H1 (cell line): ENCODE data around the gene CTSH. TPM values are rescaled to one million over a fixed set of nuclear protein-coding genes. Genes with fewer than 3 reads are reported as not detected.

Experiments used
- CTCF ChIA-PET: fragments of 300-600 bp; sonication (Branson Sonifier 250); formaldehyde crosslinking; loops from one replicate; lab custom pipeline; 2021; ENCODE audit not compliant: partially characterized antibody; lab: Charles Lee
- POLR2A ChIA-PET: fragments of 300-600 bp; sonication (Branson Sonifier 250); formaldehyde crosslinking; loops from one replicate; lab custom pipeline; 2021; ENCODE audit warnings: inconsistent platforms; ENCODE audit not compliant: partially characterized antibody; lab: Charles Lee
- DNase-seq, 2 experiments: peaks; one replicate each; pipeline versions ENCODE4 v3.0.0 to v3.0.0-alpha.2; 2010 to 2022; ENCODE audit warnings: low spot score in 2 of 2, low read depth in 1 of 2, mixed read lengths in 1 of 2
- FAIRE-seq: peaks from 2 replicates; lab custom pipeline; 2011; peaks lifted over from hg19 to GRCh38; lab: Jason Lieb, UNC
- H2AFZ ChIP-seq: 2 replicates; pipeline ENCODE4 v1.8.1; 2012; ENCODE audit warnings: low read length, inconsistent platforms
- H2AK5ac ChIP-seq: 2 replicates; pipeline ENCODE4 v1.6.1; 2013; ENCODE audit warnings: low read depth, low read length
- H2BK120ac ChIP-seq: replicated peaks from 2 replicates; pipeline ENCODE3; 2013; ENCODE audit warnings: low read depth, low read length, inconsistent platforms
- H2BK12ac ChIP-seq: 2 replicates; pipeline ENCODE4 v1.6.1; 2013; ENCODE audit warnings: low read depth, low read length
- H2BK15ac ChIP-seq: 2 replicates; pipeline ENCODE4 v1.6.1; 2013; ENCODE audit warnings: low read length
- H2BK20ac ChIP-seq: 2 replicates; pipeline ENCODE4 v1.6.1; 2013; ENCODE audit warnings: low read length
- H2BK5ac ChIP-seq: 2 replicates; pipeline ENCODE4 v1.6.1; 2013; ENCODE audit warnings: low read depth, low read length
- H3K14ac ChIP-seq: 2 replicates; pipeline ENCODE4 v1.6.1; 2013; ENCODE audit warnings: inconsistent platforms; ENCODE audit not compliant: insufficient read length
- H3K18ac ChIP-seq: 2 replicates; pipeline ENCODE4 v1.6.1; 2013; ENCODE audit warnings: low read length; ENCODE audit errors: extremely low read depth
- H3K23ac ChIP-seq: 2 replicates; pipeline ENCODE4 v1.6.1; 2013; ENCODE audit warnings: inconsistent platforms; ENCODE audit not compliant: insufficient read length
- H3K23me2 ChIP-seq: 2 replicates; pipeline ENCODE4 v1.6.1; 2013; ENCODE audit warnings: low read depth, low read length
- H3K27ac ChIP-seq: 2 replicates; pipeline ENCODE4 v1.6.1; 2011; ENCODE audit warnings: low read depth, low read length, inconsistent platforms
- H3K27me3 ChIP-seq, 4 experiments: replicated peaks in 1 of 4; 1 replicate in 1 of 4; 2 replicates in 3 of 4; pipeline versions ENCODE4 v1.6.1 to v1.8.1; 2011 to 2013; ENCODE audit warnings: low read length in 3 of 4, mild to moderate bottlenecking in 3 of 4, inconsistent platforms in 2 of 4, mixed read lengths in 2 of 4, moderate library complexity in 1 of 4; ENCODE audit not compliant: control insufficient read depth in 3 of 4, insufficient read depth in 3 of 4; ENCODE audit errors: extremely low read depth in 1 of 4
- H3K36me3 ChIP-seq, 4 experiments: 2 replicates each; pipeline versions ENCODE4 v1.6.1 to v1.8.1; 2011 to 2013; ENCODE audit warnings: mild to moderate bottlenecking in 4 of 4, low read length in 3 of 4, moderate library complexity in 2 of 4, control low read depth in 1 of 4, inconsistent platforms in 1 of 4; ENCODE audit not compliant: insufficient read depth in 4 of 4, control insufficient read depth in 2 of 4
- H3K4ac ChIP-seq: replicated peaks from 2 replicates; pipeline ENCODE3; 2013; ENCODE audit warnings: low read length, low read depth, mixed read lengths, inconsistent platforms; ENCODE audit not compliant: insufficient read length
- H3K4me1 ChIP-seq, 4 experiments: replicated peaks in 1 of 4; 1 replicate in 1 of 4; 2 replicates in 3 of 4; pipeline versions ENCODE4 v1.6.1 to v1.8.1; 2011 to 2013; ENCODE audit warnings: low read length in 3 of 4, inconsistent platforms in 2 of 4, mixed read lengths in 1 of 4; ENCODE audit not compliant: insufficient read depth in 4 of 4, control insufficient read depth in 3 of 4
- H3K4me2 ChIP-seq, 2 experiments: 2 replicates each; pipeline versions ENCODE4 v1.6.1 to v1.8.1; 2011 to 2013; ENCODE audit warnings: low read depth in 2 of 2, low read length in 2 of 2, control low read depth in 1 of 2, inconsistent platforms in 1 of 2, mild to moderate bottlenecking in 1 of 2; ENCODE audit not compliant: insufficient read depth in 1 of 2
- H3K4me3 ChIP-seq, 4 experiments: fragments of 200-600, 300-600 bp in 1 of 4; sonication (generic), shearing (Covaris generic), sonication (Bioruptor Twin) in 1 of 4; 2 replicates each; pipeline versions ENCODE4 v1.5.1 to v1.8.1; 2011 to 2016; ENCODE audit warnings: low read length in 4 of 4, low read depth in 3 of 4, control low read depth in 2 of 4, inconsistent platforms in 2 of 4, mild to moderate bottlenecking in 2 of 4, mixed read lengths in 1 of 4, moderate library complexity in 1 of 4; ENCODE audit not compliant: insufficient read depth in 2 of 4; ENCODE audit errors: extremely low read depth in 1 of 4
- H3K56ac ChIP-seq: replicated peaks from 2 replicates; pipeline ENCODE3; 2013; ENCODE audit warnings: low read depth, mild to moderate bottlenecking, mixed read lengths, low read length, inconsistent platforms; ENCODE audit not compliant: insufficient read length
- H3K79me1 ChIP-seq: 2 replicates; pipeline ENCODE4 v1.6.1; 2013; ENCODE audit warnings: low read depth, low read length, control low read depth
- H3K79me2 ChIP-seq, 2 experiments: 2 replicates each; pipeline versions ENCODE4 v1.6.1 to v1.8.1; 2012 to 2013; ENCODE audit warnings: low read length in 2 of 2, mild to moderate bottlenecking in 2 of 2, inconsistent platforms in 1 of 2; ENCODE audit not compliant: insufficient read depth in 2 of 2, control insufficient read depth in 1 of 2
- H3K9ac ChIP-seq, 4 experiments: replicated peaks in 1 of 4; 1 replicate in 1 of 4; 2 replicates in 3 of 4; pipeline versions ENCODE4 v1.6.1 to v1.8.1; 2011 to 2013; ENCODE audit warnings: low read depth in 3 of 4, low read length in 3 of 4, control low read depth in 2 of 4, mild to moderate bottlenecking in 2 of 4, moderate library complexity in 2 of 4, inconsistent platforms in 1 of 4; ENCODE audit errors: extremely low read depth in 1 of 4
- H3K9me3 ChIP-seq, 2 experiments: 2 replicates each; pipeline versions ENCODE4 v1.6.1 to v1.8.1; 2012 to 2013; ENCODE audit warnings: mild to moderate bottlenecking in 2 of 2, moderate library complexity in 2 of 2, control low read depth in 1 of 2, inconsistent platforms in 1 of 2, low read depth in 1 of 2, low read length in 1 of 2, mixed read lengths in 1 of 2; ENCODE audit not compliant: insufficient read depth in 2 of 2
- H4K20me1 ChIP-seq, 2 experiments: replicated peaks in 1 of 2; 2 replicates each; pipeline versions ENCODE3 to v1.8.1; 2011 to 2013; ENCODE audit warnings: inconsistent platforms in 2 of 2, low read length in 2 of 2, mild to moderate bottlenecking in 1 of 2; ENCODE audit not compliant: insufficient read depth in 2 of 2, control insufficient read depth in 1 of 2
- H4K5ac ChIP-seq: 2 replicates; pipeline ENCODE4 v1.6.1; 2013; ENCODE audit warnings: low read length, low read depth, mixed read lengths, inconsistent platforms; ENCODE audit not compliant: insufficient read length
- H4K8ac ChIP-seq: 2 replicates; pipeline ENCODE4 v1.8.0; 2013; ENCODE audit warnings: mild to moderate bottlenecking, moderate library complexity, low read length, inconsistent platforms; ENCODE audit not compliant: insufficient read depth; ENCODE audit errors: extremely low read depth
- H4K91ac ChIP-seq: replicated peaks from 2 replicates; pipeline ENCODE3; 2013; ENCODE audit warnings: low read length, mixed read lengths, inconsistent platforms; ENCODE audit not compliant: insufficient read length
- CBX5 ChIP-seq: fragments of 300-800, 300-1000 bp; sonication (generic); IDR thresholded peaks from 2 replicates; pipeline ENCODE4 v1.7.1; 2016; ENCODE audit warnings: antibody characterized with exemption, low read length, low read depth
- EGR1 ChIP-seq: IDR thresholded peaks from 2 replicates; pipeline ENCODE4 v1.6.1; 2011; ENCODE audit warnings: low read depth, low read length, borderline replicate concordance
- GABPA ChIP-seq: IDR thresholded peaks from 2 replicates; pipeline ENCODE4 v1.6.1; 2011; ENCODE audit warnings: mild to moderate bottlenecking, low read length, moderate library complexity, borderline replicate concordance; ENCODE audit not compliant: insufficient read depth
- HDAC2 ChIP-seq, 2 experiments: fragments of 300-600 bp in 1 of 2; sonication (generic) in 1 of 2; IDR thresholded peaks; 2 replicates each; pipeline ENCODE4 v1.6.1; 2011 to 2012; ENCODE audit warnings: low read depth in 2 of 2, low read length in 2 of 2, mild to moderate bottlenecking in 2 of 2, moderate library complexity in 2 of 2, borderline replicate concordance in 1 of 2, inconsistent platforms in 1 of 2
- KDM4A ChIP-seq: IDR thresholded peaks from one replicate; pipeline ENCODE4 v1.7.1; 2012; ENCODE audit warnings: low read depth, mild to moderate bottlenecking, moderate library complexity, low read length, inconsistent platforms; ENCODE audit not compliant: severe bottlenecking
- NANOG ChIP-seq: IDR thresholded peaks from 2 replicates; pipeline ENCODE4 v1.6.1; 2011; ENCODE audit warnings: low read length, low read depth, mild to moderate bottlenecking, inconsistent platforms; ENCODE audit not compliant: insufficient read depth, poor library complexity, severe bottlenecking
- NRF1 ChIP-seq: IDR thresholded peaks from 2 replicates; pipeline ENCODE4 v1.6.1; 2011; ENCODE audit warnings: mild to moderate bottlenecking, low read depth, low read length, improper control_type of control experiment
- PHF8 ChIP-seq: fragments of 200-600 bp; sonication (generic); conservative IDR thresholded peaks from 2 replicates; pipeline ENCODE4 v1.7.1; 2012; ENCODE audit warnings: low read depth, mild to moderate bottlenecking, inconsistent platforms, low read length, moderate library complexity
- SP2 ChIP-seq: IDR thresholded peaks from 2 replicates; pipeline ENCODE4 v1.6.1; 2012; ENCODE audit warnings: mild to moderate bottlenecking, low read length, inconsistent platforms
- SRF ChIP-seq: IDR thresholded peaks from 2 replicates; pipeline ENCODE4 v1.6.1; 2011; ENCODE audit warnings: mild to moderate bottlenecking, low read depth, low read length, moderate library complexity
- TBP ChIP-seq: IDR thresholded peaks from 2 replicates; pipeline ENCODE4 v1.6.1; 2011; ENCODE audit warnings: low read depth, low read length, improper control_type of control experiment
- WGBS, 2 experiments: shearing (Covaris generic) in 1 of 2; methylation state at CpG; one replicate each; pipeline versions ENCODE4 v1.1.6 to v1.1.7; 2013 to 2015; ENCODE audit warnings: low lambda C conversion rate in 2 of 2, mixed read lengths in 2 of 2, inconsistent platforms in 1 of 2, low coverage in 1 of 2, missing lambda C conversion rate in 1 of 2; ENCODE audit not compliant: insufficient replicate concordance in 2 of 2, insufficient coverage in 1 of 2, insufficient read length in 1 of 2; ENCODE audit errors: extremely low coverage in 1 of 2, missing lambda C conversion rate in 1 of 2; 5-methylcytosine and 5-hydroxymethylcytosine counted together
- polyA plus RNA-seq, 7 experiments: library from polyadenylated mRNA; depleted of rRNA in 3 of 7; stranded (reverse) in 5 of 7; unstranded in 2 of 7; fragments of >200 nt in 5 of 7; fragments of 200-250 nt in 2 of 7; gene quantifications; 1 replicate in 5 of 7; 2 replicates in 1 of 7; 4 replicates in 1 of 7; pipeline versions ENCODE4 v1.2.1 to v1.2.3, GENCODE V29; 2011 to 2013; ENCODE audit warnings: missing spikeins in 2 of 7, mixed read lengths in 2 of 7
- total RNA-seq: library from RNA; stranded (reverse); fragmentation: NEBNext Ultra II Directional; extraction: Animal tissue kit (Norgen Biotek cat#: 25700); gene quantifications from 2 replicates; pipeline ENCODE4 v1.2.1, GENCODE V29; 2021
- TF ChIP-seq, protein P1 (sequence below): IDR thresholded peaks from 2 replicates; pipeline ENCODE4 v1.6.1; 2011; ENCODE audit warnings: low read depth, mild to moderate bottlenecking, low read length; ENCODE audit not compliant: insufficient read depth
- TF ChIP-seq, protein P2 (sequence below): IDR thresholded peaks from 2 replicates; pipeline ENCODE4 v1.6.1; 2012; ENCODE audit warnings: inconsistent platforms

The CTSH gene
- total and polyA plus RNA-seq, 2 of the 8 experiments (the other 6 are each of a cell fraction or from before 2014, with no cell fraction given), result 34.0 to 36.8 TPM

- ChIA-PET CTCF (interaction anchor here (0.9 to 5.5 kb wide), 8 partner anchors 7 to 236 kb away, joined by 3 to 48 read pairs (median 4); no protein-coding TSS in a partner anchor), POLR2A (no interaction called here)
- Histone ChIP-seq H2AFZ (no peak overlapping the region), H2AK5ac (no peak overlapping the region), H3K4me3 (no peak overlapping the region), H3K56ac (no peak overlapping the region), H4K8ac (no peak overlapping the region), H2BK15ac (no peak overlapping the region), H4K91ac (no peak overlapping the region), H3K14ac (no peak overlapping the region), H3K27ac (no peak overlapping the region), H3K36me3 (no peaks in the 10 kb centered on the region), H3K9ac (no peak overlapping the region), H3K27me3 (peaks cover 0 to 3% (median 3%) of the 10 kb centered on the region in 4 experiments; a peak in 5 of 7 replicates), H3K4ac (no peak overlapping the region), H2BK120ac (no peak overlapping the region), H3K18ac (no peak overlapping the region), H3K9me3 (no peaks in the 10 kb centered on the region), H2BK20ac (no peak overlapping the region), H3K79me1 (no peaks in the 10 kb centered on the region), H2BK5ac (no peak overlapping the region), H3K23me2 (peaks cover 7% of the 10 kb centered on the region; the same call in 1 of the 2 replicates), H3K4me2 (no peak overlapping the region), H3K4me1 (peaks cover 2 to 11% (median 6%) of the 10 kb centered on the region in 4 experiments; a peak in 6 of 7 replicates), H4K20me1 (no peaks in the 10 kb centered on the region), H2BK12ac (no peak overlapping the region), H4K5ac (no peak overlapping the region), H3K79me2 (no peaks in the 10 kb centered on the region), H3K23ac (no peak overlapping the region)
- no peak for DNase-seq
- FAIRE-seq, result no peak
- 14% methylated on average over 1 of the region's 1 CpG; no CpG with 5 or more reads in 1 of the 2 experiments for WGBS, 2 experiments
- TF ChIP-seq TBP (no peak), SRF (no peak), SP2 (no peak), EGR1 (no peak), CBX5 (no peak), GABPA (no peak), NRF1 (no peak), HDAC2 (IDR thresholded peaks at IDR 0.05; ENCODE audit: borderline replicate concordance in 1 of 2, low read depth in 2 of 2, low read length in 2 of 2) (no peak), KDM4A (no peak), PHF8 (no peak), NANOG (no peak)
- TF ChIP-seq, protein P1, sequence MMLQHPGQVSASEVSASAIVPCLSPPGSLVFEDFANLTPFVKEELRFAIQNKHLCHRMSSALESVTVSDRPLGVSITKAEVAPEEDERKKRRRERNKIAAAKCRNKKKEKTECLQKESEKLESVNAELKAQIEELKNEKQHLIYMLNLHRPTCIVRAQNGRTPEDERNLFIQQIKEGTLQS, result no peak
- TF ChIP-seq, protein P2, sequence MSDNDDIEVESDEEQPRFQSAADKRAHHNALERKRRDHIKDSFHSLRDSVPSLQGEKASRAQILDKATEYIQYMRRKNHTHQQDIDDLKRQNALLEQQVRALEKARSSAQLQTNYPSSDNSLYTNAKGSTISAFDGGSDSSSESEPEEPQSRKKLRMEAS, result no peak
These were observed 4.6 kb upstream of the CTSH start for GRCh38 chr15:78949461-78949860.
